Measurements from ENCODE around the gene DCAF4. TPM values are rescaled to one million over a fixed set of nuclear protein-coding genes. Genes with fewer than 3 reads are reported as not detected.
A peak's percentile ranks its signal among the peaks of the same experiment; 100 is the strongest.

DCAF4 gene
- total RNA-seq, 2 experiments from 2014 or later = 25.5 to 31.8 TPM

- Mint-ChIP-seq H3K27ac (no peak overlapping the region), H3K36me3 (no peaks in the 10 kb centered on the region), H3K9me3 (no peaks in the 10 kb centered on the region), H3K4me1 (peaks cover 11% of the 10 kb centered on the region), H3K4me3 (no peak overlapping the region), H3K27me3 (peaks cover 28% of the 10 kb centered on the region)
- DNase-seq = no peak
Observed at GRCh38 chr14:72889366-72889765, 36.9 kb upstream of the DCAF4 start.

DNA sequence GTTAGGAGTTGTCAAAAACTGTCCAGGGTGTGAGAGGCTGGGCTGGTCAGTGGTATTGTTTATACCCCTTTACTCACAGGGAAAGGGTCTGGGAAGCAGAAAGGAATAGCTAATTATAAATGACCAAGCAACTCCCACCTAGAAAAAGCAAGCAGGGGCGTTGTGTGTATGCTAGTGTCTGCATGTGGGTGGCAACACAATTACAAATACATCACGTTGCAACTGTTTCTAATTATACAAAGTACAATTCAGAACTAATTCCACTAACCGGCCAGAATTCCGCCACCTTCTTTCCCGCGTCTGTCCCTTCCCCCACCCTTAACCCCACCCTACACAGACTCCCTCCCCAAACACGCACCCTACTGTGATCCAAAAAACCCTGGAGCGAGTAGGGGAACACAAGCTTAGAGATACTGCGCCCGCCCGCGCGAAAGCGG is 34.6 kb upstream of the DCAF4 start:
- no peaks in the 10 kb centered on the region for H3K36me3 Mint-ChIP-seq
- peak overlapping the region; percentile 91 for H3K4me3 Mint-ChIP-seq
- peaks cover 42% of the 10 kb centered on the region for H3K27me3 Mint-ChIP-seq
- no peak for DNase-seq
- no peaks in the 10 kb centered on the region for H3K9me3 Mint-ChIP-seq
- peaks cover 16% of the 10 kb centered on the region for H3K4me1 Mint-ChIP-seq
- H3K27ac Mint-ChIP-seq = no peak overlapping the region

DNA sequence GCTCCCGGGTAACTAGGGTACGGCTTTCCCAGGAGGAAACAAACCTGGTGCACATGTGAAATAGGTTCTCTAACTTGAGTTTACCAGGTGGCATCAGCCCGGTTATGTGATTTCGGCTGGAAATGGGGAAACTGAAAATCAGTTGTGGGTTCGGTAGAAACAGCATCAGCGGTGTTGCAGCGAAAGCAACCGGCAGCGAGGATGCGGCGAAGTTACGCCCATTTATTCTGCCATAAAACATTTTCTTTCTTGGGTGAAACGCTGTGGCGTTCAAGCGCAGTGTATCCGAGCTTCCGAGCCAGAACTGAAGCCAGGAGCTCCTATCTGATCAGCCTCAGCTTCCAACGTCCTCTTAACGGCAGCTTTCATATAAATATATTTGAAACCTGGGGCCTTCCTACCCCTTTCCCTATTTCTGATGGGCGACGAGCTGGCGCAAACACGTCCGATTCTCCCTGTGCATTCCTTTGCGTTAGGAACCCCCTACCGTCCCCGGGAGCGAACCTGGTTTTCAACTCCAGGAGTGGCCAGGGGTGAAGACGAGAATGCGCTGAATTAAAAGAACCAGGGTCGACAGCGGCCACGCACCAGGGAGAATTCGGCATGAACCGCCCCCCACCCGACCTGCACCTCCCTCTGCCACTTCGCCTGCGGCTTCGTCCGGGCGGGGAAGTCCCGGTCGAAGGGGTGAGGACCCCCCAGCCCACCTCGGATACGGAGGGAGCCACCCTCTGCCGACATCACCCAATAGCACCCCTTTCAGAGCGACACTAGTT is 34.0 kb upstream of the DCAF4 start:
- peak; percentile 22 for DNase-seq
- Mint-ChIP-seq H3K36me3 (no peaks in the 10 kb centered on the region), H3K27me3 (peaks cover 49% of the 10 kb centered on the region), H3K4me3 (peak overlapping the region; percentile 91), H3K4me1 (peaks cover 16% of the 10 kb centered on the region), H3K27ac (no peak overlapping the region), H3K9me3 (no peaks in the 10 kb centered on the region)

GRCh38 chr14:72892879-72893635 is 33.2 kb upstream of the DCAF4 start:
- H3K9me3 Mint-ChIP-seq = no peaks in the 10 kb centered on the region
- H3K4me1 Mint-ChIP-seq = peaks cover 16% of the 10 kb centered on the region
- peaks cover 54% of the 10 kb centered on the region for H3K27me3 Mint-ChIP-seq
- no peaks in the 10 kb centered on the region for H3K36me3 Mint-ChIP-seq
- H3K27ac Mint-ChIP-seq = no peak overlapping the region
- peak overlapping the region; percentile 91 for H3K4me3 Mint-ChIP-seq
- DNase-seq = peak; percentile 45

DNA sequence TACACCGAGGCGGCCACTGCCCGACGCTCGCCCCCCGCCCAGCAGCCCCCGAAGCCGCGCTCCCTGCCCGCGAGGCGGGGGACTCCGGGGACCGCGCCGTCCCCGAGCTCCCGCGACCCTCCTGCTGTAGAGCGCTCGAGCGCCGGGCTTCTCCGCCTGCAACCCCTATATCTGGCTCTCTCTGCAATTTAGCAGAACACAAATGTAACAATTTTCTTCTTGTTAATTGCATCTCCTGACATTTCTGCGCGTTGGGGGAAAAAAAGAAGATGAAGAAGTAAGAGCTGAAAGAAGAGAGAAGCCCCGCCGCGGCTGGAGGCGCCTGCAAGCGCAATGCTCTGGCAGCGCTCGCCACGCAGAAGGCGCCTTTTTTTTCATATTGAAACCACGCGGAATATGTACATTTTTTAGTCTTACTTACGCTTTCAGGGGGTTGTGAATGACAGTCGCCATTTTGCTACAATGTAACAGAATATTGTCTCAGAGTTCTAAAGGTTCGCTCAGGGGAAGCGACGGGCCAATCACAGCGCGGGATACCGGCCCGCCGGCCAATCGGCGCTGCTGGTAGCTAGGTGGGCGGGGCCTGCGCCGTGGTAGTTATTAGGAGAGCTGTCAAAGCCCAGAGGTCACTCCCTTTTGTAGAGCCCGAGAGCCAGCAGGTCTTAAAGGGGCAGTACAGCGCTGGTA is 32.5 kb upstream of the DCAF4 start, which contains the start of gene DPF3:
TSS of gene DPF3 (minus strand) at position 466 of the 687 bp plus-strand sequence. CDS start at position 453, 13 bp downstream.
- Mint-ChIP-seq H3K4me1 (peaks cover 16% of the 10 kb centered on the region), H3K36me3 (no peaks in the 10 kb centered on the region), H3K27me3 (peaks cover 54% of the 10 kb centered on the region), H3K27ac (peak within 1 kb of the TSS; percentile 54), H3K9me3 (no peaks in the 10 kb centered on the region), H3K4me3 (peak within 1 kb of the TSS; percentile 91)
- DNase-seq = peak; percentile 95

DNA sequence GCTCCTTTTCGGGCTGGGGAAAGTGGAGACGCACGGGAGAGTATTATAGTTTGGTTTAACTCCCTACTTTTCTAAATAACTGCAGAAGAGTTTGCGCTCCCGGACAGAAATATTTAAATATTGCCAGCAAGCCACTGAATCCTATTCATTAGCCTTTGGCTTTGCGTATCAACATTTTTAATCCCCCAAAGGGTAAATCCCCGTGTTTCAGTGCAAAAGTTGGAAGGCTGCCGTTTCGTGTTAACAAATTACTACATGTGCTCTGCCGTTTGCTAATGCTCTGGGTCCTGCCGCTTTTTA is 32.0 kb upstream of the DCAF4 start:
- Mint-ChIP-seq H3K4me1 (peaks cover 16% of the 10 kb centered on the region), H3K9me3 (no peaks in the 10 kb centered on the region), H3K36me3 (no peaks in the 10 kb centered on the region), H3K4me3 (peak overlapping the region; percentile 83), H3K27ac (no peak overlapping the region), H3K27me3 (peaks cover 58% of the 10 kb centered on the region)
- DNase-seq = no peak

GRCh38 chr14:72894623-72895378 is 31.5 kb upstream of the DCAF4 start:
- DNase-seq = peak; percentile 15
- H3K27ac Mint-ChIP-seq = no peak overlapping the region
- no peaks in the 10 kb centered on the region for H3K9me3 Mint-ChIP-seq
- peaks cover 62% of the 10 kb centered on the region for H3K27me3 Mint-ChIP-seq
- peak overlapping the region; percentile 83 for H3K4me3 Mint-ChIP-seq
- peaks cover 16% of the 10 kb centered on the region for H3K4me1 Mint-ChIP-seq
- no peaks in the 10 kb centered on the region for H3K36me3 Mint-ChIP-seq

DNA sequence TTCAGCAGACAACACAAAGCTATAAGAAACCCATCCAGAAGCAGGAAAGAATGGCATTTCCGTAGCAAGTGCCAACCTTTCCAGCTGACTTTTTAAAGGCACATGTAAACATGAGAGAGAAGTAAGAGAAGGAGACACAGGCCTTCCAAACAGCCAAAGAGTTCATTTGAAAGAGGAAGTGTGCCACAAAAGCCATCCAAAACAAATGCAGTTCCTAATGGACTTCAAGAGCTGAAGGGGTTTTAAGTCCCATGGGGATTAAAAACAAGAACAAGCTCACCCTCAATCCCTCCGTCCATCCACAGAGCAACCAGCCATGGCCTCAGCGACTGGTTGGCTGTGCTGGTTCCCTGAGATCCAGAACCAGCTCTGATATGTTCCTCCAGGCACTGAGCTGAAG is 27.8 kb upstream of the DCAF4 start:
- H3K36me3 Mint-ChIP-seq = no peaks in the 10 kb centered on the region
- no peak for DNase-seq
- H3K27me3 Mint-ChIP-seq = peaks cover 40% of the 10 kb centered on the region
- no peak overlapping the region for H3K4me3 Mint-ChIP-seq
- no peaks in the 10 kb centered on the region for H3K9me3 Mint-ChIP-seq
- H3K27ac Mint-ChIP-seq = no peak overlapping the region
- H3K4me1 Mint-ChIP-seq = peaks cover 14% of the 10 kb centered on the region

DNA sequence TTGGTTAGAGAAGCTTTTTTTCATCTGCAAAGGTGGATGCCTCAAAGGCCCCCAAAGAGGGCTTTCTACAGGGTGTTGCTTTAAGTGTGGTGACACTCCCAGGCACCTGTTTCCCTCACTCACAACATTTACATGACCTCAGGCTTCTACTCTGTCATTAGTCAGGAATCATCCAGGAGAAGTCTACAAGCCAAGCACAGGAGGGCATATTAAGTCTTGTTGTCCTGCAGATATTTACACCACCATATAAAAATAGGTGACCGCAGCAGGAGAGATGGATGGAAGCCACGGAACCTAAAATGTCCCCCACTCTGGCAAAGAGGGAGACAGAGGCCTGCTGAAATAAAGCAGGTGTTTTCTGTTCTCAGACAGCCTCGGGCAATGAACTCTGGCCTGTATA is 24.9 kb upstream of the DCAF4 start:
- DNase-seq = no peak
- H3K36me3 Mint-ChIP-seq = no peaks in the 10 kb centered on the region
- no peak overlapping the region for H3K27ac Mint-ChIP-seq
- peaks cover 27% of the 10 kb centered on the region for H3K27me3 Mint-ChIP-seq
- H3K9me3 Mint-ChIP-seq = no peaks in the 10 kb centered on the region
- H3K4me3 Mint-ChIP-seq = no peak overlapping the region
- H3K4me1 Mint-ChIP-seq = no peaks in the 10 kb centered on the region

- H3K27ac Mint-ChIP-seq = no peak overlapping the region
- no peak overlapping the region for H3K4me3 Mint-ChIP-seq
- H3K36me3 Mint-ChIP-seq = no peaks in the 10 kb centered on the region
- peaks cover 19% of the 10 kb centered on the region for H3K27me3 Mint-ChIP-seq
- H3K9me3 Mint-ChIP-seq = no peaks in the 10 kb centered on the region
- DNase-seq = no peak
- H3K4me1 Mint-ChIP-seq = no peaks in the 10 kb centered on the region
Observed at GRCh38 chr14:72902801-72903530, 23.3 kb upstream of the DCAF4 start.

- Mint-ChIP-seq H3K4me3 (no peak overlapping the region), H3K4me1 (no peaks in the 10 kb centered on the region), H3K36me3 (no peaks in the 10 kb centered on the region), H3K27me3 (peaks cover 19% of the 10 kb centered on the region), H3K27ac (no peak overlapping the region), H3K9me3 (no peaks in the 10 kb centered on the region)
- DNase-seq = no peak
Observed at GRCh38 chr14:72903716-72904115, 22.5 kb upstream of the DCAF4 start.

GRCh38 chr14:72904218-72904617 is 22.0 kb upstream of the DCAF4 start:
- DNase-seq = no peak
- Mint-ChIP-seq H3K9me3 (no peaks in the 10 kb centered on the region), H3K4me1 (no peaks in the 10 kb centered on the region), H3K4me3 (no peak overlapping the region), H3K27ac (no peak overlapping the region), H3K27me3 (peaks cover 16% of the 10 kb centered on the region), H3K36me3 (no peaks in the 10 kb centered on the region)

GRCh38 chr14:72904840-72905561 is 21.3 kb upstream of the DCAF4 start:
- Mint-ChIP-seq H3K27me3 (peaks cover 10% of the 10 kb centered on the region), H3K36me3 (no peaks in the 10 kb centered on the region), H3K4me1 (no peaks in the 10 kb centered on the region), H3K27ac (no peak overlapping the region), H3K4me3 (no peak overlapping the region), H3K9me3 (no peaks in the 10 kb centered on the region)
- DNase-seq = peak; percentile 42

DNA sequence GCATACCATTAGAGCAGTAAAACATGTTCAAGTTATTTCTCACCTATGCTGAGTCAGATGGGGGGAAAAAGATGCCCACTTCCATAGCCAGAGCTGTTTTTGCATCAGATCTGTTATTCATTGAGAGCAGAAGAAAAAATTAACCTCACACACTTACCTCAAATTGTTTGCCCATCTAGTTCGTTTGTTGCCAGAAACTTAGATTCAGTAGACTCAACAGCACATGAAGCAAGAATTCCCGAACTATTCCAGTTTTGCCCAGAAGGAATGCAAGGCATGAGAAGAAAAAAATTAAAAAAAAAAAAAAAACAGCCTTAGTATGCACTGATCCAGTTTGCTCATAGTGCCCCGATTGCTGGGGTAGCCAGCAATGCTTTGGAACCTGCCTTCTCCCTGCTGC is 19.9 kb upstream of the DCAF4 start:
- Mint-ChIP-seq H3K27ac (no peak overlapping the region), H3K36me3 (no peaks in the 10 kb centered on the region), H3K27me3 (peaks cover 8% of the 10 kb centered on the region)

More for the DNA sequence above, 19.9 kb upstream of the DCAF4 start:
- Mint-ChIP-seq H3K9me3 (no peaks in the 10 kb centered on the region), H3K4me3 (no peak overlapping the region), H3K4me1 (no peaks in the 10 kb centered on the region)
- no peak for DNase-seq
